Lower leg skin (tissue), 3 donors: ENCODE results near the gene ALOX5AP.

ENCODE experiments used
- CTCF ChIP-seq, 3 donors: fragments of 450-650 bp; IDR thresholded peaks; one replicate each; pipeline ENCODE4 v1.5.1; 2016; ENCODE audit warnings: antibody characterized with exemption in 3 of 3, mild to moderate bottlenecking in 3 of 3, moderate library complexity in 2 of 3
- POLR2A ChIP-seq, 2 donors: fragments of 450-650 bp; IDR thresholded peaks; one replicate each; pipeline ENCODE4 v1.6.1; 2016 to 2017; ENCODE audit warnings: antibody characterized with exemption in 2 of 2, mild to moderate bottlenecking in 1 of 2, moderate library complexity in 1 of 2

GRCh38 chr13:30685987-30686386 lies 49.4 kb upstream of the ALOX5AP start:
- TF ChIP-seq CTCF (IDR thresholded peaks at IDR 0.05) = no peak
- TF ChIP-seq POLR2A (IDR thresholded peaks at IDR 0.05) = no peak
